Mucosa of descending colon (tissue), 3 donors: ENCODE data around the gene NDUFS2. TPM values are rescaled to one million over a fixed set of nuclear protein-coding genes. Genes with fewer than 3 reads are reported as not detected.

Source experiments
- ATAC-seq: fragments of 200-7000 bp; cut with Tn5 transposase; one replicate; pipeline ENCODE4 v1.9.1; 2020; ENCODE audit warnings: mild to moderate bottlenecking, moderate library complexity
- DNase-seq, 3 donors: peaks; one replicate each; pipeline ENCODE4 v3.0.0-alpha.2; 2020
- H3K36me3 ChIP-seq: fragments of 200-600 bp; one replicate; pipeline ENCODE4 v1.8.0; 2021; ENCODE audit warnings: low read depth, mild to moderate bottlenecking
- H3K4me1 ChIP-seq: fragments of 200-600 bp; one replicate; pipeline ENCODE4 v1.8.0; 2021; ENCODE audit warnings: low read depth, mild to moderate bottlenecking
- H3K4me3 ChIP-seq: fragments of 200-600 bp; one replicate; pipeline ENCODE4 v1.8.0; 2021; ENCODE audit warnings: mild to moderate bottlenecking
- H3K9me3 ChIP-seq: fragments of 200-600 bp; one replicate; pipeline ENCODE4 v1.8.0; 2021; ENCODE audit warnings: mild to moderate bottlenecking
- CTCF ChIP-seq: fragments of 200-600 bp; IDR thresholded peaks from one replicate; pipeline ENCODE4 v1.8.0; 2022; ENCODE audit warnings: antibody characterized with exemption, mild to moderate bottlenecking
- intact Hi-C, 2 donors: fragments of 100-400 bp; cut with DNase I in 1 of 2; cut with micrococcal nuclease in 1 of 2; formaldehyde crosslinking; loops; one replicate each; pipeline versions ENCODE4 v1.11.0 to v1.11.1; 2022; cut with DNase I, micrococcal nuclease
- total RNA-seq, 3 donors: library from RNA; stranded (reverse); fragmentation: NEBNext Ultra II Directional in 2 of 3; extraction: Animal tissue kit (Norgen Biotek cat#: 25700) in 2 of 3; gene quantifications; one replicate each; pipeline versions ENCODE4 v1.2.1 to v1.2.4, GENCODE V29; 2021 to 2023
- donor health status: DM: no; HTN: no; CAD: no; lungs with moderate emphysema.
- donor health status: DM: no; HTN: no; CAD: no.
- donor health status: DM: no; HTN: yes; CAD: no.

NDUFS2 gene
- total RNA-seq, 3 donors from 2014 or later: 119 to 159 (median 154) TPM

DNA sequence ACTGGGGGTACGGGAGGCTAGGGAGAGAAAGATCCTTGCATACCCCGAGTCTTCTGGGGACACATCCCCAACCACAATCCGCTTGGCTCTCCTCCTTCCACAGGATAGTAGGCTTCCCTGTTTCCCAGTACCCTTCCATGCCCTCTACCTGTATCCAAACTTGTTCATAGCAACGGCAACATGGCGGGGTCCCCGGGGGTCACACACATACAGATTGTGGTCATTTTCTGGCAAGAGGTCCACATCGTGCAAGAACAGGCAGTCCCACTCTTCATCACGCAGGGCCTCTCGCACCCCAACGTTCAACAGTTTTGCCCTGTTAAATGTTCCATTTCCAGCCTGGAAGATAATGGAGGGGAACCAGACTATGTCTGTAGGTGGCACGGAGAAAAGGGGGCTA is 28.5 kb upstream of the NDUFS2 start:
- Histone ChIP-seq H3K4me3 (no peak overlapping the region), H3K9me3 (no peaks in the 10 kb centered on the region), H3K36me3 (no peaks in the 10 kb centered on the region), H3K4me1 (peaks cover 8% of the 10 kb centered on the region)
- ATAC-seq (no peak), DNase-seq (peak in 1 of 3 donors; percentile 17)
- intact Hi-C loops: no loop called here
- TF ChIP-seq CTCF: no peak

DNA sequence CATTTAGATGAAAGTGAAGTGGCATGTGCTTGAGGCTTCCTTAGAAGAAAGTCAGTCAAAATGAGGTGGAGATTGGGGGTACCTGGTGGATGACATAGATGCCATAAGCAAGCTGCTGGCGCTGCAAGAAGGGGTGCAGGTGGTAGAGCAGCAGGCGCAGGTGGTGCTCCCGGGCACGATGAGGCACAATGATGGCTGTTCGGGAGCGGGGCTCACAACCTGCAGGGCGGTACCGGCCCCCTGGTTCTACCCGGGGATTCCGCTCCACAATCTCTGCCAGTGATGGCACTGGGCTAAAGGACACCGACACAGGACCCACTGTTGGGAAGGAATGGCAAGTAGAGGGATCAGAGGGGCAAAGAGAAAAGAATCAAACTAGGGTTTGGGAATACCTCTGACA is 27.3 kb upstream of the NDUFS2 start:
- DNase-seq (peak in 1 of 3 donors; percentile 22), ATAC-seq (no peak)
- no peak for TF ChIP-seq CTCF
- intact Hi-C loops: no loop called here
- H3K4me3 ChIP-seq: no peak overlapping the region
- peaks cover 8% of the 10 kb centered on the region for H3K4me1 ChIP-seq
- H3K36me3 ChIP-seq: no peaks in the 10 kb centered on the region
- H3K9me3 ChIP-seq: no peaks in the 10 kb centered on the region

DNA sequence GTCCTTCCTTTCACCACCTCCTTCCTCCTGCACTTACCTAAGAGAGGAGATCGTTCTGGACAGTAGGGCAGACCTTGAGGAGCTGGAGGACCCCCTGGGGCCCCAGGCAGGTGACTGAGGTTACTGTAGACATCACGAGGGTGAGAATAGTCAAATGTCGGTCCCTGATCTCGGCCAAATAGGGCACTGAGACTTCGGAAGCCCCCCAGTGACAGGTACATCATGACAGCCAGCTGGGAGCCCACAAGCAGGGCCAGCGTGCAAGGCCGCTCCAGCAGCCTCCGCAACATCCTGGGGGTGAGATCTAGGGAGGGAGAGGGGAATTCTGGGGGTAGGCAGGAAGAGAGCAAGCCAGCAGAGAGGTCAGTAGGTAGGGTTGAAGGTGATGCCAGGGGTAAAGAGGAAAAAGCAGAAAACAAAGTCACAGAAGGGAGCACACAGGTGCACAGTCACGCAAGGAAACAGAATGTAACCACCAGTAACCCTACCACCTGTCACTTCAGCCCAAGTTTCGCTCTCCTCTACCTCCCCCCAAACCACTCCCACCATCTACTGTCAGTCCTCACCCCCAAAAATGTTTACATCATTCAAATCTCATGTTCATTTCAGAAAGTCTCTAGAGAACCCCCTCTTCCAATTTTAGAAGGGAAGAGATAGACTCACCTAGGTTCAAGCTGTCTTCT is 26.3 kb upstream of the NDUFS2 start:
- ATAC-seq (no peak), DNase-seq (peak in 1 of 3 donors; percentile 26)
- no peaks in the 10 kb centered on the region for H3K36me3 ChIP-seq
- intact Hi-C loops: no loop called here
- H3K4me3 ChIP-seq: no peak overlapping the region
- no peak for TF ChIP-seq CTCF
- H3K9me3 ChIP-seq: no peaks in the 10 kb centered on the region
- H3K4me1 ChIP-seq: peaks cover 8% of the 10 kb centered on the region

- ATAC-seq: peak; percentile 39
- Histone ChIP-seq H3K4me1 (peaks cover 8% of the 10 kb centered on the region), H3K36me3 (no peaks in the 10 kb centered on the region), H3K4me3 (peak overlapping the region; percentile 67), H3K9me3 (no peaks in the 10 kb centered on the region)
- intact Hi-C loops: no loop called here
- no peak for TF ChIP-seq CTCF
- no peak for DNase-seq
Observed at GRCh38 chr1:161176468-161177111, 25.6 kb upstream of the NDUFS2 start.

GRCh38 chr1:161177112-161177935 is 24.8 kb upstream of the NDUFS2 start, which contains the start of gene B4GALT3:
Gene B4GALT3 (minus strand): TSS chr1:161177507. CDS start chr1:161176060, 1,447 bp downstream.
- no peak for TF ChIP-seq CTCF
- ATAC-seq (peak; percentile 97), DNase-seq (peak; percentile 93 to 97 (median 97))
- Histone ChIP-seq H3K4me1 (peaks cover 8% of the 10 kb centered on the region), H3K36me3 (no peaks in the 10 kb centered on the region), H3K9me3 (no peaks in the 10 kb centered on the region), H3K4me3 (peak within 1 kb of the TSS; percentile 67)
- intact Hi-C loops: no loop called here
